Transverse colon (tissue), 4 donors: ENCODE results near the gene RBBP8NL. TPM values are rescaled to one million over a fixed set of nuclear protein-coding genes. Genes with fewer than 3 reads are reported as not detected.

Experiments
- DNase-seq: peaks from one replicate; pipeline ENCODE4 v3.0.0-alpha.2; 2019
- H3K27ac ChIP-seq, 4 donors: fragments of 200-600 bp; sonication (generic); 2 replicates each; pipeline ENCODE4 v1.5.1; 2016 to 2018; ENCODE audit warnings: inconsistent platforms in 4 of 4
- H3K27me3 ChIP-seq: fragments of 200-600 bp; sonication (generic); 2 replicates; pipeline ENCODE4 v1.5.1; 2017; ENCODE audit warnings: inconsistent platforms
- H3K36me3 ChIP-seq, 4 donors: fragments of 200-600 bp; sonication (generic); 2 replicates each; pipeline ENCODE4 v1.5.1; 2017 to 2019; ENCODE audit warnings: inconsistent platforms in 4 of 4
- H3K4me1 ChIP-seq, 4 donors: fragments of 200-600 bp; sonication (generic); 2 replicates each; pipeline ENCODE4 v1.5.1; 2017 to 2020; ENCODE audit warnings: inconsistent platforms in 4 of 4
- H3K4me3 ChIP-seq, 4 donors: fragments of 200-600 bp; sonication (generic); 1 replicate in 1 of 4; 2 replicates in 3 of 4; pipeline versions ENCODE4 v1.5.1 to v1.6.1; 2017 to 2019; ENCODE audit warnings: inconsistent platforms in 4 of 4
- H3K9me3 ChIP-seq, 2 donors: fragments of 200-600 bp; sonication (generic); 2 replicates each; pipeline ENCODE4 v1.5.1; 2017 to 2019; ENCODE audit warnings: inconsistent platforms in 2 of 2
- EP300 ChIP-seq: sonication (generic); formaldehyde crosslinking; IDR thresholded peaks from one replicate; pipeline ENCODE4 v1.6.1; 2017; ENCODE audit warnings: antibody characterized with exemption, low read depth
- POLR2A ChIP-seq: fragments of 450-650 bp; IDR thresholded peaks from one replicate; pipeline ENCODE4 v1.6.1; 2016; ENCODE audit warnings: antibody characterized with exemption, mild to moderate bottlenecking, moderate library complexity
- POLR2AphosphoS5 ChIP-seq, 3 donors: sonication (generic); formaldehyde crosslinking; IDR thresholded peaks; one replicate each; pipeline ENCODE4 v1.6.1; 2016; ENCODE audit warnings: antibody characterized with exemption in 3 of 3
- WGBS, 2 donors: methylation state at CpG; one replicate each; pipeline ENCODE4 v1.1.5; 2018; ENCODE audit warnings: low coverage in 1 of 2; 5-methylcytosine and 5-hydroxymethylcytosine counted together
- in situ Hi-C, 4 donors: fragments of 200-750 bp; cut with MboI; loops; one replicate each; pipeline versions ENCODE4 v1.15.0 to v1.15.1; 2017; ENCODE audit warnings: low sequenced_read_pairs in 3 of 4, low pct_ligation_motif_present in 1 of 4, low pct_unique_long_range_greater_than_20kb in 1 of 4
- intact Hi-C: fragments of 100-400 bp; cut with DNase I; formaldehyde crosslinking; loops from one replicate; pipeline ENCODE4 v1.15.1; 2023; ENCODE audit warnings: low total_unique reads
- total RNA-seq, 4 donors: library from RNA; depleted of rRNA; stranded (reverse); fragments of >200 nt; gene quantifications; one replicate each; pipeline ENCODE4 v1.1.0, GENCODE V29; 2016
- TF ChIP-seq, protein P1 (sequence below), 5 experiments: fragments of 200-600 bp in 3 of 5; fragments of 450-650 bp in 2 of 5; sonication (generic) in 3 of 5; IDR thresholded peaks; 1 replicate in 2 of 5; 2 replicates in 3 of 5; pipeline ENCODE4 v1.5.1; 2016 to 2017; ENCODE audit warnings: antibody characterized with exemption in 5 of 5, inconsistent platforms in 3 of 5, mild to moderate bottlenecking in 2 of 5, moderate library complexity in 1 of 5

Gene RBBP8NL
- total RNA-seq, 4 donors from 2014 or later = 0.75 to 9.4 (median 4.3) TPM

DNA sequence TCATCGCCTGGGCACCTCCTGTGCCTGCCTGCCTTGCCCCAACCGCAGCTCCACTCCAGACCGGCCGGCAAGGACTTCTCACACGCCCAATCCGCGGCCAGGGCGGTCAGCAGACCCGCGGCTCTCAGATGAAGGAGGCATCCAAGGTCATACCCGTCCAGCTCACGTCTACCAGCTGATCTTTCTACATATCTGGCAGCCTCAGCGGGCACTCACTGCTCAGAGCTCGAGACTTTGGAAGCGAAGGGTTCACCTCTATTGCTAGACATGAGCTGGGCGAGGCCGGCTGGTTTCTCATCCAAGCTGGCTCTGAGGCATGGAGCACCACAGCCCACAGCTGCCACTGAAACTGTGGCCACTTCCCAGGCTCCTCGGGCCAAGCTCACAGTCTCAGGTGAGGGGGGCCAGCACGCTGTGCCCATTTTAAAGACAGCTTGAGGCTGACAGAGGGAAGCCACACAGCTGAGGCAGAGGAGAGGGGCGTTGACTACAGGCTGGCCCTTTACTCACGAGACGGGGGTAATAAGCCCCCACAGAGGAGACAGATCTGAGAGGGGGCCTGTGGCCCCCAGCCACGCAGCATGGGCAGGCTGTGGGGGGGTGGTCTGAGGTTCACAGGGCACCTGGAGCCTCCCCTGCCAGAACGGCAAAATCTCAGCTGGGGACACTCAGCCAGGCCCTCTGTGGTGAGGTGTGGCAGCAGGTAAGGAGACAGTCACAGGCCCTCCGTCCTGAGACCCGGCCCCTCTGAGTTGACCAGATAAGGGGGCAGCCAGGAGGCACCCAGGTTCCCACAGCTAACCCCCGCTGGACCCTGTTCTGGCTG lies 62.2 kb downstream of the RBBP8NL start:
- H3K4me3 ChIP-seq = peak overlapping the region in 3 of 4 donors; percentile 43 to 82 (median 58)
- DNase-seq = peak; percentile 17
- H3K27ac ChIP-seq = peak overlapping the region; percentile 86 to 97 (median 88)
- peaks cover 48% of the 10 kb centered on the region for H3K27me3 ChIP-seq
- in situ Hi-C loops (no loop called here), intact Hi-C loops (no loop called here)
- TF ChIP-seq, protein P1, sequence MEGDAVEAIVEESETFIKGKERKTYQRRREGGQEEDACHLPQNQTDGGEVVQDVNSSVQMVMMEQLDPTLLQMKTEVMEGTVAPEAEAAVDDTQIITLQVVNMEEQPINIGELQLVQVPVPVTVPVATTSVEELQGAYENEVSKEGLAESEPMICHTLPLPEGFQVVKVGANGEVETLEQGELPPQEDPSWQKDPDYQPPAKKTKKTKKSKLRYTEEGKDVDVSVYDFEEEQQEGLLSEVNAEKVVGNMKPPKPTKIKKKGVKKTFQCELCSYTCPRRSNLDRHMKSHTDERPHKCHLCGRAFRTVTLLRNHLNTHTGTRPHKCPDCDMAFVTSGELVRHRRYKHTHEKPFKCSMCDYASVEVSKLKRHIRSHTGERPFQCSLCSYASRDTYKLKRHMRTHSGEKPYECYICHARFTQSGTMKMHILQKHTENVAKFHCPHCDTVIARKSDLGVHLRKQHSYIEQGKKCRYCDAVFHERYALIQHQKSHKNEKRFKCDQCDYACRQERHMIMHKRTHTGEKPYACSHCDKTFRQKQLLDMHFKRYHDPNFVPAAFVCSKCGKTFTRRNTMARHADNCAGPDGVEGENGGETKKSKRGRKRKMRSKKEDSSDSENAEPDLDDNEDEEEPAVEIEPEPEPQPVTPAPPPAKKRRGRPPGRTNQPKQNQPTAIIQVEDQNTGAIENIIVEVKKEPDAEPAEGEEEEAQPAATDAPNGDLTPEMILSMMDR (IDR thresholded peaks at IDR 0.05) = no peak
- TF ChIP-seq POLR2A (no peak), POLR2AphosphoS5 (IDR thresholded peaks at IDR 0.05) (peak in 2 of 3 donors; percentile 14 to 40), EP300 (no peak)
- H3K9me3 ChIP-seq = no peaks in the 10 kb centered on the region
- H3K36me3 ChIP-seq = no peaks in the 10 kb centered on the region
- peaks cover 54 to 82% (median 59%) of the 10 kb centered on the region in 4 donors for H3K4me1 ChIP-seq
- WGBS, 2 donors = 20 to 51% methylated on average over 1 to 25 of the region's 27 CpGs

DNA sequence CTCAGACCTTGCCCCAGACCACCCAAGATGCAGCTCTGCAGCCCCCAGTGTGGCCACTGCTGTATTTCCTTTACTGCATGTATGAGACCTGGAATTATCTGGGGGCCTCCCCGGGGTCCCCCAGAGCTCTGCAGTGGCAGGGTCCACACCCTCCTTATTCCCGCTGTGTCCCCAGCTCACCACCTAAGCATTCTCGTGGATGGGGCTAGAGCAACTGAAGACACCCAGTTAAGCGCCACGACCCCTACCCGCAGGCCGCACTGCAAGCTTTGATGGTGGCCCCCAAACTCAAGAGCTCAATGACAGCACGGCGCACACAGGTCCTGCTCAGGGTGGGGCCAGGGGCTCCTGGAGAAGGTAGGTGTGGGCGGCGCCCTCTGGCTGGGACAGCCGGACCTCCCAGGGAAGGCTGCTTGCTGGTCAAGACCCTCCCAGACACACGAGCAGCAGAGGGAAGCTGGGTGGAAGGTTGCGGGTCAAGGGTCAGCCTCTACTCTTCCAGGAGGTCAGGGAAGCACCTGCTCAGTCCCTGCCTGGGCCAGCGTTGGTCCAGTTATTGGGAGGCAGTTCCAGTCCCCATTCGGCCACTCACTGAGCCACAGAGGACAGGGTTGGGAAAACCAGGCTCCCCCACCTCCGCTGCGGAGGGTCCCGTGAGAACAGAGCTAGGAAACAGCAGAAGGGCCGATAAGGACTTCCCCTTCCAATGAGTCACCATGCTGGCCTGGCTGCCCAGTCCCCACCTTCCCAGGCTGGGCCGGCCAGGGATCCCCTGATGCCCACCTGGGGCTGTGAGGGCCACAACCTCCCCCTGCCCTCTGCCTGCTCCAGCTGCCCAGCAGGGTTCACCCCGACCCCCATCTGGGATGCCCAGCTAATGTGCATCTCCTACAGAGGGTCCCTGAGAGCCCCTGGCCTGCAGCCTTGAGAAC lies 63.2 kb downstream of the RBBP8NL start:
- intact Hi-C loops = no loop called here
- peak; percentile 13 for DNase-seq

DNA sequence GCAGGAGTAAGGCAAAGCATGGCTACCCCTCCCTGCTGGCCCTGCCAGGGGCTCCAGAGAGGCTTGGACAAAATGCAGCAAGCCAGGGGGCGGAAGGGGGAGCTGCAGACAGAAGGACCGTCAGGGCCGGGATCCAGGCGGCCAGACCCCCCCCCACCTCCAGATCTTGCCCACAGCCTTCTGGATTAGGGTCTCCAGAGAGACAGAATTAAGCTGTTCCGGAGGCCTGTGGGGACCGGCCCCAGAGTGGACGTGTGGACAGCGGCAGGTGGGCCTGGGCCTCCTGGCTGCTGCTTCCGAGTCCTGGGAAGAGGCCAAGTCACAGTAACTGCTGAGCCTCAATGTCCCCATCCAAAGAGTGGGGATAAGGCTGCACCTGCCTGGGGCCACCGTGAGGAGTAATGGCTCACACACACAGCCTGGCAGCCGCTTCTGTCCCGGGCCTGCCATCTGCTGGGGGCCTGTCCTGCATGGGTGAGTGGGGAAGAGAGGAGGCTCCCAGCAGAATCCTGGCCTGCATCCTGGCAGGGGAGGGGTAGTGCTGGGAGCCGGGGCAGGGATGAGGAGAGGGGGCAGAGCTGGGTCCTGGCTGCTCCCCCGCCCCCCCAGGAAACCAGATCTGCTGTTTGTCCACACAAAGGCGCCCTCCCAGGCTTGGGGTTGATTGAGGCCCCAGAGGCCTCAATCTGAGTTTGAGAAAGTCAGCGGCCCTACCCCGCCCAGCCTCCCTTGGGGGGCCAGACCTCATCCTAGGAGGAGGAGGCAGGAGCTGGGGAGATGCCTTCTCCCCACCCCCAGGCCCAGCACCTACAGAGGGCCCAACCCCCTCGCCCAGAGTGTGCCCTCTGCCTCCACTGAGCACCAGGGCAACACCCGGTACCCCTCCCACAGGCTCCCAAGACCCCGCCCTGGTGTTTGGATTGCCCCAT lies 64.1 kb downstream of the RBBP8NL start:
- in situ Hi-C loops = no loop called here

More for the DNA sequence above, 63.2 kb downstream of the RBBP8NL start:
- WGBS, 2 donors = 74% methylated on average over 21 of the region's 22 CpGs; no CpG with 5 or more reads in 1 of the 2 donors
- in situ Hi-C loops = no loop called here
- no peak for TF ChIP-seq EP300
- TF ChIP-seq, protein P1 (IDR thresholded peaks at IDR 0.05) = no peak
- no peak for TF ChIP-seq POLR2AphosphoS5 (IDR thresholded peaks at IDR 0.05)
- no peak for TF ChIP-seq POLR2A
- Histone ChIP-seq H3K4me1 (peaks cover 47 to 82% (median 55%) of the 10 kb centered on the region in 4 donors), H3K27me3 (peaks cover 39% of the 10 kb centered on the region), H3K9me3 (no peaks in the 10 kb centered on the region), H3K36me3 (no peaks in the 10 kb centered on the region), H3K4me3 (peak overlapping the region in 2 of 4 donors; percentile 58 to 82), H3K27ac (peak overlapping the region; percentile 86 to 97 (median 88))

More for the DNA sequence above, 64.1 kb downstream of the RBBP8NL start:
- peaks cover 45 to 82% (median 55%) of the 10 kb centered on the region in 4 donors for H3K4me1 ChIP-seq
- no peaks in the 10 kb centered on the region for H3K36me3 ChIP-seq
- H3K27me3 ChIP-seq = peaks cover 30% of the 10 kb centered on the region
- TF ChIP-seq, protein P1 (IDR thresholded peaks at IDR 0.05) = no peak
- no peak for TF ChIP-seq POLR2A
- no peak for TF ChIP-seq EP300
- TF ChIP-seq POLR2AphosphoS5 (IDR thresholded peaks at IDR 0.05) = no peak
- intact Hi-C loops = no loop called here
- H3K4me3 ChIP-seq = no peak overlapping the region
- H3K27ac ChIP-seq = peak overlapping the region; percentile 86 to 97 (median 88)
- no peaks in the 10 kb centered on the region for H3K9me3 ChIP-seq
- WGBS, 2 donors = 65% methylated on average over 15 of the region's 20 CpGs; no CpG with 5 or more reads in 1 of the 2 donors
- peak; percentile 27 for DNase-seq
